ENCODE measurements around the gene TRAP1. TPM values are rescaled to one million over a fixed set of nuclear protein-coding genes. Genes with fewer than 3 reads are reported as not detected.

TRAP1 gene
- total RNA-seq, 4 donors from 2014 or later = 75.7 to 147 (median 116) TPM

- no peaks in the 10 kb centered on the region for H3K4me1 ChIP-seq
- no peaks in the 10 kb centered on the region for H3K9me3 ChIP-seq
- no peaks in the 10 kb centered on the region for H3K27me3 ChIP-seq
- no peak for TF ChIP-seq POLR2A (IDR thresholded peaks at IDR 0.05)
- TF ChIP-seq POLR2AphosphoS5 (IDR thresholded peaks at IDR 0.05) = no peak
- TF ChIP-seq EP300 (IDR thresholded peaks at IDR 0.05) = no peak
- no peak for TF ChIP-seq CTCF (IDR thresholded peaks at IDR 0.05)
- H3K4me3 ChIP-seq = no peak overlapping the region
- DNase-seq (ENCODE audit: low spot score in 2 of 2) = peak; percentile 40 to 74
- WGBS = 93% methylated on average over 12 of the region's 12 CpGs
- H3K36me3 ChIP-seq = peaks cover 61% of the 10 kb centered on the region
- H3K27ac ChIP-seq = no peak overlapping the region
Measured at GRCh38 chr16:3655030-3655395, 62.3 kb downstream of the TRAP1 start.

- Histone ChIP-seq H3K9me3 (no peaks in the 10 kb centered on the region), H3K4me3 (no peak within 1 kb of the TSS), H3K27me3 (no peaks in the 10 kb centered on the region), H3K36me3 (peaks cover 55% of the 10 kb centered on the region), H3K4me1 (no peaks in the 10 kb centered on the region), H3K27ac (no peak within 1 kb of the TSS)
- TF ChIP-seq CTCF (IDR thresholded peaks at IDR 0.05) = peak; percentile 20 to 70
- TF ChIP-seq EP300 (IDR thresholded peaks at IDR 0.05) = no peak
- DNase-seq (ENCODE audit: low spot score in 2 of 2) = peak; percentile 69 to 83
- WGBS = 89% methylated on average over 9 of the region's 14 CpGs
Measured at GRCh38 chr16:3654249-3654991, 62.9 kb downstream of the TRAP1 start, which contains the start of gene DNASE1. TSS of gene DNASE1 (plus strand) at chr16:3654691. CDS start at chr16:3655374, 683 bp downstream.

GRCh38 chr16:3652373-3653195, 64.7 kb downstream of the TRAP1 start:
- 86% methylated on average over 14 of the region's 14 CpGs for WGBS
- peaks cover 37% of the 10 kb centered on the region for H3K36me3 ChIP-seq
- H3K4me1 ChIP-seq = no peaks in the 10 kb centered on the region
- H3K27me3 ChIP-seq = no peaks in the 10 kb centered on the region
- H3K4me3 ChIP-seq = no peak overlapping the region
- no peaks in the 10 kb centered on the region for H3K9me3 ChIP-seq
- no peak overlapping the region for H3K27ac ChIP-seq
- TF ChIP-seq CTCF (IDR thresholded peaks at IDR 0.05) = no peak
- no peak for TF ChIP-seq POLR2A (IDR thresholded peaks at IDR 0.05)
- TF ChIP-seq POLR2AphosphoS5 (IDR thresholded peaks at IDR 0.05) = no peak
- TF ChIP-seq EP300 (IDR thresholded peaks at IDR 0.05) = no peak
- DNase-seq (ENCODE audit: low spot score in 2 of 2) = peak; percentile 51 to 65

GRCh38 chr16:3651461-3652372, 65.6 kb downstream of the TRAP1 start:
- DNase-seq (ENCODE audit: low spot score in 2 of 2) = peak; percentile 44 to 57
- 60% methylated on average over 7 of the region's 18 CpGs for WGBS
- TF ChIP-seq POLR2AphosphoS5 (IDR thresholded peaks at IDR 0.05) (no peak), CTCF (IDR thresholded peaks at IDR 0.05) (no peak), EP300 (IDR thresholded peaks at IDR 0.05) (no peak), POLR2A (IDR thresholded peaks at IDR 0.05) (no peak)
- H3K27me3 ChIP-seq = no peaks in the 10 kb centered on the region
- no peak overlapping the region for H3K27ac ChIP-seq
- H3K4me3 ChIP-seq = no peak overlapping the region
- no peaks in the 10 kb centered on the region for H3K4me1 ChIP-seq
- H3K36me3 ChIP-seq = peaks cover 28% of the 10 kb centered on the region
- H3K9me3 ChIP-seq = no peaks in the 10 kb centered on the region

Data from suprapubic skin (tissue), 4 donors.